RPMI8226 (cell line): ENCODE measurements around the gene ABCA4.
"Not testable (repeated sequence)": the region's sequence is repeated elsewhere in the genome, so short reads cannot be mapped to it uniquely, and the experiment has no call there.

Source experiments
- DNase-seq: peaks from one replicate; pipeline ENCODE4 v3.0.0-alpha.2; 2015

The ABCA4 gene

GRCh38 chr1:94120991-94121390 is at the start of gene ABCA4:
Gene ABCA4 (minus strand): TSS chr1:94121148. CDS start chr1:94121045, 103 bp downstream.
- no peak for DNase-seq

DNA sequence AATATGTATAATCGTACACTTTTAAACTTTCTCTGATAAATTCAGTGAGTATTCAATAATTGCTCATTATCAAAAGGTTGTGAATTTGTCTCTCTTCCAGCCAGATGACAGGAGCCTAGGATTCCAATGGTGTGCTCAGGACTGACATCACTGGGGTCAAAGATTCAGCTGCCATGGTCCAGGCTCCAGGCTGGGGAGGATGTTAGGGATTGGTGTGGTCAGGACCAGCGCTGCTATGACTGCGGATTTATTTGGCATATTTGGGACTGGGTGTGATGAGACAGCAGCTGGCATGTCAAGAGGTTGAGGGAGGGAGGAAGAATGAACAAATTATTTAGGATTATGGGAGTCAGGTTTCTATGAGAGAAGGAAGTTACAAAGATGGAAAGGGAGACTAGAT is 48.2 kb upstream of the ABCA4 start:
- no peak for DNase-seq

DNA sequence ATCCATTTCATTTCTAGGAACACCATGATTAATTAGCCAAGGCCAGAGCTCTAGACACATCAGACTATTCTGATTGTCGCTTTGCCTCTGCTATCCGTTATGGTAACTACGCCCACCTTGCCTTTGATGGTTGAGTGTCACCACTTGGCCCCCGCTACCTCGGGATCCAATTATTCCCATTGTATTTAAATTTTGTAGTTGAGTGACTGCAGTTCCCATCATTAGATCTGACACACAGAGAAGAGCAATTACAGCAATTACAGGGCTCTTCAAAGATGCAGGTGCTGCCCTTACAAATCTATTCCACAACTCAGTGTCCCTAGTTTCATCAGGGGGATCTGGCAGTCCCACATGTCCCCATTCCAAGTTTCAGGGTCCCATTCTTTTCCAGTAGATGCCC is 44.9 kb upstream of the ABCA4 start:
- no peak for DNase-seq

DNA sequence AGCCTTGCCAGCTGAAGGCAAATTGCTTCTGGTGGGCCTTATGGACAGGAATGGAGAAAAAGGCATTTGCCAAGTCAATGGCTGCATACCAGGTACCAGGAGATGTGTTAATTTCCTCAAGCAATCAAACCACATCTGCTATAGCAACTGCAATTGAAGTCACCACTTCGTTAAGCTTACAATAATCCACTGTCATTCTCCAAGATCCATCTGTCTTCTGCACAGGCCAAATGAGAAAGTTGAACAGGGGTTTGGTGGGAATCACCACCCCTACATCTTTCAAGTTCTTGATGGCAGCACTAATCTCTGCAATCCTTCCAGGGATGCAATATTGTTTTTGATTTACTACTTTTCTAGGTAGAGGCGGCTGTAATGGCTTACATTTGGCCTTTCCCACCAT is 43.9 kb upstream of the ABCA4 start:
- not testable (repeated sequence) for DNase-seq

- DNase-seq = not testable (repeated sequence)
These were observed 43.2 kb upstream of the ABCA4 start for GRCh38 chr1:94164121-94164520.

DNA sequence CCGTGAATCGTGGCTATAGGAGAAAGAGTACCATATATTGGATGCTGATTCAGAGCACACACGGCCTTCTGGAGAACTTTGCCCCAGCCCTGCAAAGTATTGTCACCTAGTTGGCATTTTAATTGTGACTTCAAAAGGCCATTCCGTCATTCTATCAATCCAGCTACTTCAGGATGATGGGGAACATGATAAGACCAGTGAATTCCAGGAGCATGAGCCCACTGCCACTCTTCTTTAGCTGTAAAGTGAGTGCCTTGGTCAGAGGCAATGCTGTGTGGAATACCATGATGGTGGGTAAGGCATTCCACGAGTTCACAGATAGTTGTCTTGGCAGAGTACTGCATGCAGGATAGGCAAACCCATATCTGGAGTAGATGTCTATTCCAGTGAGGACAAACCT is 42.3 kb upstream of the ABCA4 start:
- not testable (repeated sequence) for DNase-seq

DNA sequence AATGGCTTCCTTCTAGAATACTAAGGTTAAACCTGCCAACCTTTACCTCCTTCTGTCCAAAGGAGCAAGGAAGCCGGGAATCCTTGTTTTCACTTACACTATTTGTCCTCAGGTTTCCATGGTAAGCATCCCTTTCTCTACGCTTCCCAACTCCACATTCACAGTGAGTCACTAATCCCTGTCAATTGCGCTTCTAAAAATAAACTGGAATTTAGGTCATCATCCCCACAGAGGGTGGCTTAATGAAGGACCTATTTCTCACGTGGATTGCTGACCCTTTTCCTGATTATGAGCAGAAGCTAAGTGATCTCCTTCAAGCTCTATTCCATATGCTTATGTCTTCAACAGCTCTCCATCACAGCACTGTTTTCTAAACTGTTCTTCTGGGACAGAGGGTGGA is 39.9 kb upstream of the ABCA4 start:
- DNase-seq = no peak

GRCh38 chr1:94156096-94156625 is 35.2 kb upstream of the ABCA4 start:
- no peak for DNase-seq

GRCh38 chr1:94154989-94155388 is 34.0 kb upstream of the ABCA4 start:
- DNase-seq = no peak

- no peak for DNase-seq
These were observed 32.2 kb upstream of the ABCA4 start for GRCh38 chr1:94153133-94153532.

DNA sequence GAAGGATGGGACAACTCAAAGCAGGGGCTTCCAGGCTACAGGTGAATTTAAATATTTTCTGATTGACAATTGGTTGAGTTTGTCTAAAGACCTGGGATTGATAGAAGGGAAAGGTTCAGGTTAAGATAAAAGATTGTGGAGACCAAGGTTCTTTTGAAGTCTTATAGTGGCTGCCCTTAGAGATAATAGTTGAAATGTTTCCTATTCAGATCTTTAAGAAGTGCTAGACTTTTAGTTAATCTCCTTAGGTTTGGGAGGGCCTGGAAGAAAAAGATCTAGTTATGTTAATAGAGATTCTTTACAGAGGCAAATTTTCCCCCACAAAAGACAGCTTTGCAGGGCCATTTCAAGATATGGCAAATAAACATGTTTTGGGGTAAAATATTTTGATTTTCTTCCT is 28.2 kb upstream of the ABCA4 start:
- DNase-seq = not testable (repeated sequence)

GRCh38 chr1:94146273-94146672 is 25.3 kb upstream of the ABCA4 start:
- DNase-seq = no peak

GRCh38 chr1:94144836-94145235 is 23.9 kb upstream of the ABCA4 start:
- DNase-seq = no peak

- DNase-seq = no peak
These were observed 22.8 kb upstream of the ABCA4 start for GRCh38 chr1:94143809-94144176.

- no peak for DNase-seq
These were observed 22.3 kb upstream of the ABCA4 start for GRCh38 chr1:94143173-94143808.

DNA sequence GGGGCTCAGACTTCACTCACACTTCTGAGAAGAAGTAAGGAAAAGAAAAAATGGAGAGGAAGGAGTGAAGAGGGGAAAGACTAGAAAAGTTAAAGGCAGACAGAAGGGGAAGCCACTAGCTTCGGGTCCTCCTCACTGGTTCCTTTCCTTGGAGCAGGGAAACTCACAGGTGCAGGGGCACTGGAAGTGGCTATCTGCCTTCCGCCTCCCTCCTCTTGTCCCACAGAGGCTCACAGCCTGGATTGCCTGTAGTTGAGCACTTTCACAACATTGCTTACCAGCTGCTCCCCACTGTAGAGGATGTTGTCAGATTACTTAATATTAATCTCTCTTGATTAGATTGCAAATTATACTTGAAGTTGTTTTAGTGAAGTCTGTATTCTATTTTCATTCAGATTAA is 21.6 kb upstream of the ABCA4 start:
- no peak for DNase-seq

DNA sequence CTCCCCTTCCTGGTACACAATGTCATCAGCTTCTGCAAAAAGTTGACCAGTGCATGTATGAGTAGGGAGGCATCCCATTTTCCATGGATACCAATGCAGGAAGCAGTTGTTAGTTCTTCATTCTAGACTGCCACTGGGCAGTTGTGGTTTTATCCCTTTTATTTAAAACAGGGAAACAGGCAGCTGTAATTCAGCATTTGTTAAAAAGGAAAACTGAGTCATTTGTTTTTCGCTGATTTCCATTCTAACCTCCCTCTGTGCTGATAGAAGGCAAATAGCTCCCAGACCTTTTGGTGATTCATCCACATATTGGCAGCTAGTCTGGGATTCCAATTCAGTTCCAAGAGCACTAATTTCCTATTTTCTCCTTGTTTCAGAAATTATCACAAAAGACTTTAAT is 21.1 kb upstream of the ABCA4 start:
- DNase-seq = no peak

DNA sequence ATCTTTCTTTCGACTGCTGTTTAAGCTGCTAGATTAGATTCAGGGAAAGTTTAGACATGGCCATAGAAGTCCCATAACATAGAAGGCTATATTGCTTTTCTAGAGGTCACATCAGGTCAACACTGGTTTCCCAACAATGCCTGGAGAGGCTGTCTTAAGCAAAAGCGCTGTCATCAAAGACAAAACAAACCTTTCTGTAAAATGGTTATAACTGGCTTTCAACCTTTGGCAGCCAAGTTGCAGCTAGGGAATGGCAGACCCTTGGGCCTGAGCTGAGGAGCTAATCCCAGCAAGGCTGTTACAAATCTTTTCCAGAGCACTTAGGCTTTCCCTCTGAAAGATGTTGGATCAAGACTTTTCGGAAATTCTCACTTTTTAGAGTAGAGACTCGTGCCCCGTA is 11.2 kb upstream of the ABCA4 start:
- DNase-seq = no peak

DNA sequence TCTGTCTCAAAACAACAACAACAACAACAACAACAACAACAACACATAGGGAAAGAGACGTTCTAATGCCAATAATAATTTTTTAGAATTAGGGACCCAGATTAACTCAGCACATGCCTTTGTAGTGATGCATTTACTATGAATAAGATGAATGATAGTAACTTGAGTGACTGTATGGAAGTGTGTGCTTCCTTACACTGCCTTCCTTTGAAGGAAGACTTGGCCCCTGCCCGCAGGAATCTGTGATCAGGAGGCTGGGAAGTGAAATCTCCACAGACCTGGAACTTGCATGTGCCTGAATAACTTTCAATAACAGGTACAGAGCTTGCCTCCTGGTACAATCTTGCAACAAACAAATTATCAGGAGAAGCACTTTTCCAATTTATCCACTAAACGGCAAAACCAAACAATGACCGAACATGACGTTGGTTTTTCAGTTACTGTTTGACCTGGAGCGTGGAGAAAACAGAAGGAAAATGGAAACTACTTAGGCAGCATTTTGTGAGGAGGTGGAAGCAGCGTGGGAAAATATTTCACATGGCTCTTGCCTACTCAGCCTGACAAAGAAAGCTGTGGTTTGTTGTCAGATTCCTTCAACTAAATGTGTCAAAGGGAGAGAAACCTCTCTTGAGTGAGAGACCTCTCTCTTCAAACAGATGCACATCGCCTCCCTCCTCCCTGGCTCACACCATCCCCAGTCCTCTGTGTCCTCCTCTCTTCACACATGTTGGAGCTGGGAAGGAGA is 10.1 kb upstream of the ABCA4 start:
- DNase-seq = no peak

DNA sequence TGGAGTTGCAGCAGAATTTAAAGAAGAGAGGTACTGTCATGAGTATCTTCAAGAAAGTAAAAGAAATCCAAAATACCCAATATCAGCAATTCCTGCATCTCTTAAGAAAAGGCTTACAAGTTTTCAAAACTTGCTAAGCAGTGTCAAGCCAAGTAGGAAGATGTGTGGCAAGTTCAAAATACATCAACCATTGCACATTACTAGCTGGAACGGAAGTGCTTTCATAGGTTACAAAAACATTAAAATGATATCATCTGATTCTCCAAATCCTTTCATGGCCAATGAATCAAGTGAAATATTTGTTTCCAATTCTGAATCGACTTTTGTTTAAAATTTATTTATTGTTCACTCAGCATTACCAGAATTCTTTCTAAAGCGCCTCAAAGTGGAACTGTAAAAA is 5.7 kb upstream of the ABCA4 start:
- no peak for DNase-seq

DNA sequence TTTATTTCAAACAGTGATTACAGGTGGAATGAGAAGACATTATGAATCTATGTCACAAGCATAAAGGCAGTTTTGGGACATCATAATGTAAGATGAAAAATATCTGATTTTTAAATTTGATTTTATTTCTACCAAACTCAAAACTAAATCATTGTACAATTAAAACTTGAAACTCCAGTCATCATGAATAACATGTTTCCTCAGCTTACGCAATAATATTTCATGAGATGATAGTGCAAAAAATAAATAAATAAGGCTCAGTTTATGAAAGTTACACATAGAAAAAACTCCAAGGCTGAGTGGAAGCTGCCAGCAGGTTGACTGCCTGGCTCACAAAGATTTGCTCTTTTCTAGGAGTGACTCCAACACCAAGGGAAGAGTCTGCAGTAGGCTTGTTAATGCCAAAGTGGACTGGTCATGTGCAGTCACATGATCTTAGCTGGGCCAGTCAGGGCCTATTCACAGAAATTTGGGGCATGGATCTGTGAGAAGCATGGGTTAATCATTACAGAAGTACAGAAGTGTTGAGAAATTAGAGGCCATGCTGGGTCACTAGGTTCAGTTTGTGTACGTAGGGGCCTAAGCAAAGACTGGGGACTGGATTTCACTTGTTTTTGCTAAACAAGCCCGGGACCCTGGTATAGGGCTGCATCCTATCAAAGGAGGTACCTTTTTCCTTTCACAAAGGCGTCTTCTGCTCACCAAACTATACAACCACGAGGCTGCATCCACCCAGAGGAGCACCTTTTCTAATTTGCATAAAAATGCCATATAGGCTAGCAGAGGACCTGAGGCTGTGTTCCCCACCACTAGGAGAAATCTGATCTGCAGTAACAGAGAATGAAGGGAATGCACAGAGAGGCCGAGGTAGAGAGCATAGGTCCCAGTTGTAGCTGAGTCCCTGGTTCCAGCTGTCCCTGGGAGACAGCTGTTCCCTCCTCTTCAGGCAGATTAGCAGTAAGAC is 4.9 kb upstream of the ABCA4 start:
- no peak for DNase-seq

- no peak for DNase-seq
These were observed 3.6 kb upstream of the ABCA4 start for GRCh38 chr1:94124538-94124937.

- DNase-seq = no peak
These were observed 1.4 kb upstream of the ABCA4 start for GRCh38 chr1:94122201-94122970.
